GM13977 (cell line): Measurements from ENCODE around the gene ERGIC1.
"Not testable (repeated sequence)": the region's sequence is repeated elsewhere in the genome, so short reads cannot be mapped to it uniquely, and the experiment has no call there.

Source experiments
- DNase-seq: peaks from one replicate; pipeline ENCODE4 v3.0.0; 2012; ENCODE audit warnings: low spot score
- in situ Hi-C: fragments of 300-500 bp; cut with MboI; formaldehyde crosslinking; loops from one replicate; pipeline ENCODE4 v1.12.0; 2022; ENCODE audit warnings: low sequenced_read_pairs, low pct_unique_long_range_greater_than_20kb, mixed read lengths, inconsistent platforms; ENCODE audit not compliant: unreplicated experiment
- TF ChIP-seq, protein P1 (sequence below): IDR thresholded peaks from 2 replicates; pipeline ENCODE4 v1.5.1; 2012; ENCODE audit warnings: mild to moderate bottlenecking, control low read depth; ENCODE audit not compliant: insufficient read depth; ENCODE audit errors: extremely low read depth, missing control alignments

ERGIC1 gene

GRCh38 chr5:172858511-172858989, 24.5 kb downstream of the ERGIC1 start:
- no peak for DNase-seq

DNA sequence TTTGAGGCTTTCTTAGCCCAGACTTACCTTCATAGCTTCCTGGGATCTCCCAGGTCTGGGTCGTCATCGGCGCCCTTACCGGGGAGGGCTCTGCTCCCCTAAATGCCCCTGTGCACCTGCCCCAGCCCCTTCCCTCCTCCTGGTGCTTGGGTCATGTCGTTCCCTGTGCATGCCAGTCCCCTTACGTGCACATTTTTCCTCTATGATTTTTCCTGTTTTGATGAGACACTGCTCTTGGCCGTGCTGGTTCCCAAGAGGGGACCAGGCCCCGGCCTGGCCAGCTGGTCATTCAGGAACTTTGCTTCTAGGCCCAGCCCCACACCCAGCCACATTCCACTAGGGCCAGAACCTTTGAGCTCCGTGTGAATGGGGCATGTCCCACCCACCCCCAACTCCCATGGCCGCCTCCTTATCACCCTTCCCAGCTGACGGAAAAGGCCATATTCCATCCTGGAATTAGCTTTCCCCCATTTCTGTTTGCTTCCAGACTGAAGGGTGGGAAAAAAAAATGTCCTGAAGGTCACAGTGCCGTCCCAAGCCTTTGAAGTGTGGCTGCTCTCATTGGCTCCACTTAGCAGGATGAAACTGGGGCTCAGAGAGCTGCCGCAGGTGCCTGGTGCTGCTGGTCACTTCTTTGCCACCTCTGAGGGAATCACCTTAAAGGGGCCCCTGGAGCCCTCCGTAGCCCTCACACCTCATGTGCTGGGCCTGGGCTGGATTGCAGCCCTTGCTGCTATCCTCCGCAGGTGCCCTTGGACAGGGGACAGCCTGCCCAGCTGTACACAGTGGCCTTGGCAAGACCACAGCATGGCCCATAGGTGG, 25.1 kb downstream of the ERGIC1 start:
- TF ChIP-seq, protein P1, sequence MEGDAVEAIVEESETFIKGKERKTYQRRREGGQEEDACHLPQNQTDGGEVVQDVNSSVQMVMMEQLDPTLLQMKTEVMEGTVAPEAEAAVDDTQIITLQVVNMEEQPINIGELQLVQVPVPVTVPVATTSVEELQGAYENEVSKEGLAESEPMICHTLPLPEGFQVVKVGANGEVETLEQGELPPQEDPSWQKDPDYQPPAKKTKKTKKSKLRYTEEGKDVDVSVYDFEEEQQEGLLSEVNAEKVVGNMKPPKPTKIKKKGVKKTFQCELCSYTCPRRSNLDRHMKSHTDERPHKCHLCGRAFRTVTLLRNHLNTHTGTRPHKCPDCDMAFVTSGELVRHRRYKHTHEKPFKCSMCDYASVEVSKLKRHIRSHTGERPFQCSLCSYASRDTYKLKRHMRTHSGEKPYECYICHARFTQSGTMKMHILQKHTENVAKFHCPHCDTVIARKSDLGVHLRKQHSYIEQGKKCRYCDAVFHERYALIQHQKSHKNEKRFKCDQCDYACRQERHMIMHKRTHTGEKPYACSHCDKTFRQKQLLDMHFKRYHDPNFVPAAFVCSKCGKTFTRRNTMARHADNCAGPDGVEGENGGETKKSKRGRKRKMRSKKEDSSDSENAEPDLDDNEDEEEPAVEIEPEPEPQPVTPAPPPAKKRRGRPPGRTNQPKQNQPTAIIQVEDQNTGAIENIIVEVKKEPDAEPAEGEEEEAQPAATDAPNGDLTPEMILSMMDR = no peak
- in situ Hi-C loops = no loop called here
- DNase-seq = no peak

More at GRCh38 chr5:172858511-172858989, 24.5 kb downstream of the ERGIC1 start:
- TF ChIP-seq, protein P1 = no peak
- in situ Hi-C loops = no loop called here

DNA sequence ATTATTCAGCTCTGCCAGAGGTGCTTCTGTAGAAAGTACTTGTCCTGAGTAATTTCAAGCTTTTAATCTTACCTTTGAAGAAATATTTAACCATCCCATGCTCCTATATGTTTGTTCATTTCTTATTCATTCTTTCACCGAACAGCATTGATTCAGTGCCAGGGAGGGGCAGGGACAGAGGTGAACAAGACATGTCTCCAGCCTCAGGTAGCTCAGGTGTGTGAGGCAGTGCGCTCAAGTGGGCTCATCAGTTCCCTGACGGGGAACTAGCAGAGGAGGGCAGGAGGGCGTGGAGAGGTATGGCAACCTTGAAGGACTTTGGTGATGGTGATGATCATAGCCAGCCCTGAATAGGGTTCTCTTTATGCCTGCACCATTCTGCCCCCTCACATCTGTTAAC, 25.9 kb downstream of the ERGIC1 start:
- TF ChIP-seq, protein P1 = no peak
- no peak for DNase-seq
- in situ Hi-C loops = no loop called here

- in situ Hi-C loops = no loop called here
Measured at GRCh38 chr5:172860520-172861443, 26.7 kb downstream of the ERGIC1 start.

GRCh38 chr5:172861461-172861860, 27.4 kb downstream of the ERGIC1 start:
- in situ Hi-C loops = no loop called here
- TF ChIP-seq, protein P1 = no peak

More at GRCh38 chr5:172860520-172861443, 26.7 kb downstream of the ERGIC1 start:
- DNase-seq = no peak
- TF ChIP-seq, protein P1 = no peak

DNA sequence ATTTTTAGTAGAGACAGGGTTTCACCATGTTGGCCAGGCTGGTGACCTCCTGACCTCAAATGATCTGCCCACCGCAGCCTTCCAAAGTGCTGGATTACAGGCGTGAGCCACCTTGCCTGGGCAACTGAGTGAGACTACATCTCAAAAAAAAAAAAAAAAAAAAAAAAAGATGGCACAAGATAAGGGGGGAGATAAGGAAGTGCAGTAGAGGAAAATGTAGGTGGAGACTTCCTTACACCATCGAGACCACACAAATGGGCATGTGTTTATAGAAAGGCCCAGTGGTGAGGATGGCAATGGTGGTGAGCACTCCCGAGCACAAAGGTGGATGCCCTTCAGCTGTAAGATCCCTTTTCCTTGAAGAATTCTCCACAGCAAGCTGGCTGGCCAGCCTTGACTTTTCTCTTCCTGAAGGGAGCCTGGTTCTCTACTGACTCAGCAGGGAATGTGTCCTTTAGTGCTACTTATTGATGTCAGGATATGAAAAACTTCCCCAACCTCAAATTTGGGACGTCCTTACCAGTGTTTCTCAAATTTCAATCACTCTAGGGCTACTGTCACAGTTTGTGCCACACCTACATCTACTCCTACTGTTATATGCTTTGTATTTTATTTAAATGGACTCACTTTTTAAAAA, 28.2 kb downstream of the ERGIC1 start:
- DNase-seq = no peak
- TF ChIP-seq, protein P1 = no peak
- in situ Hi-C loops = no loop called here

More at GRCh38 chr5:172861461-172861860, 27.4 kb downstream of the ERGIC1 start:
- DNase-seq = no peak

DNA sequence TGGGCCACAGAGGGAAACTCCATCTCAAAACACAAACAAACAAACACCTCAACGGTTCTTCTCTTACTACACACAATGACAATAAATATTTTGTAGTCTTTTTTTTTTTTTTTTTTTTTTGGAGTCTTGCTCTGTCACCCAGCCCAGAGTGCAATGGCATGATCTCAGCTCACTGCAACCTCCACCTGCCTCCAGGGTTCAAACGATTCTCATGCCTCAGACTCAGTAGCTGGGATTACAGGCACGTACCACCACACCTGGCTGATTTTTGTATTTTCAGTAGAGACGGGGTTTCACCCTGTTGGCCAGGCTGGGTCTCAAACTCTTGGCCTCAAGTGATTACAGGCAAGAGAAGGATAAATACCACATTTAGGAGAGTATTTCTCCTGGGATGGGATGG, 30.1 kb downstream of the ERGIC1 start:
- DNase-seq, in situ Hi-C loops: not testable (repeated sequence)
